ENCODE data around the gene CELA2B.
A peak's percentile ranks its signal among the peaks of the same experiment; 100 is the strongest.
"Not testable (repeated sequence)": the region's sequence is repeated elsewhere in the genome, so short reads cannot be mapped to it uniquely, and the experiment has no call there.

Gene CELA2B

GRCh38 chr1:15475752-15476314 is at the start of gene CELA2B:
TSS of gene CELA2B (plus strand) at chr1:15476104. CDS start at chr1:15476126, 22 bp downstream.
- ATAC-seq (no peak), DNase-seq (no peak)

GRCh38 chr1:15426492-15427279 is 49.2 kb upstream of the CELA2B start:
- peak; percentile 11 for ATAC-seq
- DNase-seq: no peak

GRCh38 chr1:15427280-15427666 is 48.6 kb upstream of the CELA2B start:
- DNase-seq: no peak
- ATAC-seq: no peak

GRCh38 chr1:15428252-15428651 is 47.7 kb upstream of the CELA2B start:
- ATAC-seq, DNase-seq: not testable (repeated sequence)

GRCh38 chr1:15428815-15429435 is 47.0 kb upstream of the CELA2B start:
- no peak for DNase-seq

GRCh38 chr1:15429701-15430149 is 46.2 kb upstream of the CELA2B start:
- DNase-seq (no peak), ATAC-seq (no peak)

More at GRCh38 chr1:15428815-15429435, 47.0 kb upstream of the CELA2B start:
- ATAC-seq: no peak

- ATAC-seq: peak; percentile 62
- DNase-seq: peak; percentile 85
These were observed 44.9 kb upstream of the CELA2B start for GRCh38 chr1:15430787-15431570.

GRCh38 chr1:15431571-15431948 is 44.3 kb upstream of the CELA2B start:
- no peak for DNase-seq
- no peak for ATAC-seq

GRCh38 chr1:15432324-15432723 is 43.6 kb upstream of the CELA2B start:
- DNase-seq: no peak
- ATAC-seq: no peak

- DNase-seq: no peak
These were observed 42.4 kb upstream of the CELA2B start for GRCh38 chr1:15433471-15433870.

GRCh38 chr1:15434739-15435138 is 41.2 kb upstream of the CELA2B start:
- ATAC-seq, DNase-seq: not testable (repeated sequence)

More at GRCh38 chr1:15433471-15433870, 42.4 kb upstream of the CELA2B start:
- ATAC-seq: no peak

- no peak for DNase-seq
- no peak for ATAC-seq
These were observed 40.4 kb upstream of the CELA2B start for GRCh38 chr1:15435239-15436077.

- ATAC-seq: no peak
- no peak for DNase-seq
These were observed 38.9 kb upstream of the CELA2B start for GRCh38 chr1:15436881-15437442.

- no peak for ATAC-seq
- DNase-seq: no peak
These were observed 36.6 kb upstream of the CELA2B start for GRCh38 chr1:15439325-15439724.

- DNase-seq: no peak
- no peak for ATAC-seq
These were observed 35.5 kb upstream of the CELA2B start for GRCh38 chr1:15440357-15440756.

- DNase-seq: no peak
These were observed 34.7 kb upstream of the CELA2B start for GRCh38 chr1:15441247-15441646.

GRCh38 chr1:15442119-15442518 is 33.8 kb upstream of the CELA2B start:
- DNase-seq (no peak), ATAC-seq (no peak)

More at GRCh38 chr1:15441247-15441646, 34.7 kb upstream of the CELA2B start:
- ATAC-seq: no peak

GRCh38 chr1:15442759-15443158 is 33.1 kb upstream of the CELA2B start:
- DNase-seq (no peak), ATAC-seq (no peak)

- no peak for ATAC-seq
- no peak for DNase-seq
These were observed 32.6 kb upstream of the CELA2B start for GRCh38 chr1:15443281-15443680.

GRCh38 chr1:15444468-15445389 is 31.2 kb upstream of the CELA2B start:
- ATAC-seq (peak; percentile 40), DNase-seq (no peak)
